Coronary artery (tissue), 2 donors: ENCODE results near the gene TBCE.
"Not testable (repeated sequence)": the region's sequence is repeated elsewhere in the genome, so short reads cannot be mapped to it uniquely, and the experiment has no call there.

ENCODE experiments used
- DNase-seq: peaks from one replicate; pipeline ENCODE4 v3.0.0-alpha.2; 2017; ENCODE audit warnings: low spot score
- H3K27ac ChIP-seq, 2 donors: fragments of 200-600 bp; sonication (generic); one replicate each; pipeline ENCODE4 v1.5.1; 2016 to 2019
- H3K4me3 ChIP-seq: fragments of 200-600 bp; sonication (generic); 2 replicates; pipeline ENCODE4 v1.5.1; 2016; ENCODE audit warnings: mild to moderate bottlenecking, moderate library complexity
- CTCF ChIP-seq: fragments of 200-600 bp; sonication (generic); IDR thresholded peaks from one replicate; pipeline ENCODE4 v1.5.1; 2019; ENCODE audit warnings: antibody characterized with exemption

The TBCE gene

GRCh38 chr1:235375919-235376605, 8.8 kb downstream of the TBCE start:
- Histone ChIP-seq H3K4me3 (no peak overlapping the region), H3K27ac (no peak overlapping the region)
- DNase-seq = no peak
- TF ChIP-seq CTCF = no peak

- not testable (repeated sequence) for H3K4me3 ChIP-seq, DNase-seq, H3K27ac ChIP-seq
Measured at GRCh38 chr1:235378134-235378735, 11.0 kb downstream of the TBCE start.

- not testable (repeated sequence) for H3K4me3 ChIP-seq, DNase-seq, H3K27ac ChIP-seq
Measured at GRCh38 chr1:235381955-235382739, 14.9 kb downstream of the TBCE start.

- not testable (repeated sequence) for H3K4me3 ChIP-seq, H3K27ac ChIP-seq, DNase-seq
Measured at GRCh38 chr1:235385633-235386032, 18.4 kb downstream of the TBCE start.

GRCh38 chr1:235391874-235392273, 24.6 kb downstream of the TBCE start:
- TF ChIP-seq CTCF = no peak
- Histone ChIP-seq H3K4me3 (no peak overlapping the region), H3K27ac (no peak overlapping the region)
- DNase-seq = no peak

GRCh38 chr1:235397733-235398132, 30.5 kb downstream of the TBCE start:
- no peak for DNase-seq
- no peak overlapping the region for H3K4me3 ChIP-seq
- no peak for TF ChIP-seq CTCF
- H3K27ac ChIP-seq = no peak overlapping the region

GRCh38 chr1:235399661-235400060, 32.4 kb downstream of the TBCE start:
- DNase-seq = no peak
- TF ChIP-seq CTCF = no peak
- Histone ChIP-seq H3K4me3 (no peak overlapping the region), H3K27ac (no peak overlapping the region)

GRCh38 chr1:235401251-235401650, 34.0 kb downstream of the TBCE start:
- no peak for TF ChIP-seq CTCF
- no peak overlapping the region for H3K27ac ChIP-seq
- no peak for DNase-seq

More at GRCh38 chr1:235401251-235401650, 34.0 kb downstream of the TBCE start:
- no peak overlapping the region for H3K4me3 ChIP-seq
